Measurements from ENCODE around the gene NXF2B.
"Not testable (repeated sequence)": the region's sequence is repeated elsewhere in the genome, so short reads cannot be mapped to it uniquely, and the experiment has no call there.

NXF2B gene

GRCh38 chrX:102439908-102440307 lies at the start of gene NXF2B:
Gene NXF2B, minus strand, starts transcription at chrX:102440008. Its CDS starts 59,972 bp downstream, at chrX:102380036.
- FAIRE-seq; DNase-seq (ENCODE audit: insufficient read length, low spot score): not testable (repeated sequence)

- not testable (repeated sequence) for FAIRE-seq
Observed at GRCh38 chrX:102478765-102479164, 39.0 kb upstream of the NXF2B start.

GRCh38 chrX:102471762-102472220 lies 32.0 kb upstream of the NXF2B start, which contains the start of gene TCP11X2:
Gene TCP11X2, minus strand, starts transcription at chrX:102471812.
- FAIRE-seq; DNase-seq (ENCODE audit: insufficient read length, low spot score): not testable (repeated sequence)

More at GRCh38 chrX:102478765-102479164, 39.0 kb upstream of the NXF2B start:
- DNase-seq (ENCODE audit: insufficient read length, low spot score) = not testable (repeated sequence)

- DNase-seq (ENCODE audit: insufficient read length, low spot score); FAIRE-seq: not testable (repeated sequence)
Observed at GRCh38 chrX:102470215-102470614, 30.4 kb upstream of the NXF2B start.

- FAIRE-seq; DNase-seq (ENCODE audit: insufficient read length, low spot score): not testable (repeated sequence)
Observed at GRCh38 chrX:102458615-102459014, 18.8 kb upstream of the NXF2B start.

- FAIRE-seq; DNase-seq (ENCODE audit: insufficient read length, low spot score): not testable (repeated sequence)
Observed at GRCh38 chrX:102414493-102414892, 25.3 kb downstream of the NXF2B start.

- FAIRE-seq = no peak
- peak; percentile 0 for DNase-seq (ENCODE audit: insufficient read length, low spot score)
Observed at GRCh38 chrX:102345916-102346315, 93.9 kb downstream of the NXF2B start.

GRCh38 chrX:102341867-102342266 lies 97.9 kb downstream of the NXF2B start:
- FAIRE-seq (no peak), DNase-seq (ENCODE audit: insufficient read length, low spot score) (no peak)

GRCh38 chrX:102339312-102340298 lies 100.2 kb downstream of the NXF2B start:
- no peak for FAIRE-seq
- DNase-seq (ENCODE audit: insufficient read length, low spot score) = no peak

GRCh38 chrX:102338162-102338561 lies 101.6 kb downstream of the NXF2B start:
- DNase-seq (ENCODE audit: insufficient read length, low spot score) (no peak), FAIRE-seq (no peak)

Measured in HTR-8/SVneo (cell line).